ENCODE data around the gene BRAF. TPM values are rescaled to one million over a fixed set of nuclear protein-coding genes. Genes with fewer than 3 reads are reported as not detected.

Gene BRAF
- total RNA-seq, 1 experiment from 2014 or later: 15.2 TPM

DNA sequence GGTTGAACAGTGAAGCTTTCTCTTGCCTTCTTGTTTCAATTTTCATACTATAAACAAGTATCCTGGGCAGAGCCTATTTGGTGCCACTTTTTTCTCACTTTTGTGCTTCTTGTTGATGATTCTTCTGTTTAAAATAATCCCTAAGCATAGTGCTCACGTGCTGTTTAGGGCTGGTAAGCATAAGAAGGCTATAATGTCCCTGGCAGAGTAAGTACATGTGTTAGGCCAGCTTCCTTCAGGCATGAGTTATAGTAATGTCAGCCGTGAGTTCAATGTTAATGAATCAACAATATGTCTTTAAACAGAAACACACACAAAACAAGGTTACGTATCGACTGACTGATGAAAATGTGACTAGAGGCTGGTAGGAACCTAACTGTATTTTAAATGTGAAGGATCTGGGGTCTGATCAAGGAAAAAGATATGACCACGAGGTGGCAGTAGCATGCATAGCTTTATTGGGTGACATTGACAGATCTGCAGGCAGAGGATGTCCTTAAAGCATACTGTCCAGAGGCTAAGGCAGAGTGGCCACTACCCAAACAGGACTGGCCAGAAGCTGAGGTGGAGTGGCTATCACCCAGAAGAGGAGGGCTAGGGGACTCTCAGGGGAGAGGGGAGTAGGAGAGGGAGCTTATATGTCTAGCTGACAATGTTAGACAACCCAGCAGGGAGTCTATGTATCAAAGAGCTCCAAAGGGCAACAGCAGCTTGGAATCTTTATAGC, 113.7 kb downstream of the BRAF start:
- intact Hi-C loops (cut with micrococcal nuclease): loop anchor here (1.0 to 10.0 kb wide), 6 partner anchors 51 to 724 kb away; partner anchors contain the start of gene BRAF
- TF ChIP-seq EZH2 (IDR thresholded peaks at IDR 0.05; ENCODE audit: low read length, unreplicated experiment): no peak
- peak; percentile 76 for TF ChIP-seq CTCF (conservative IDR thresholded peaks at IDR 0.05; ENCODE audit: low read depth, low read length)
- Histone ChIP-seq H3K9me3 (ENCODE audit: low read length) (no peaks in the 10 kb centered on the region), H3K36me3 (ENCODE audit: low read depth, low read length) (no peaks in the 10 kb centered on the region), H3K4me1 (ENCODE audit: insufficient read depth, low read length) (no peaks in the 10 kb centered on the region), H3K4me2 (ENCODE audit: low read length) (no peak overlapping the region), H3K9ac (ENCODE audit: low read length) (no peak overlapping the region), H3K27ac (ENCODE audit: low read length) (no peak overlapping the region), H3K4me3 (ENCODE audit: low read length) (no peak overlapping the region), H3K79me2 (ENCODE audit: low read length) (no peaks in the 10 kb centered on the region), H2AFZ (ENCODE audit: low read length) (no peak overlapping the region), H3K9me2 (replicated peaks; ENCODE audit: low read length) (no peaks in the 10 kb centered on the region), H3F3A (ENCODE audit: low read length, unreplicated experiment) (no peaks in the 10 kb centered on the region), H4K20me1 (ENCODE audit: low read length) (no peaks in the 10 kb centered on the region), H3K27me3 (ENCODE audit: low read length) (no peaks in the 10 kb centered on the region)
- ATAC-seq (peak; percentile 99), DNase-seq (peak; percentile 83)
- POLR2A ChIA-PET (ENCODE audit: unreplicated experiment): no interaction called here
- CTCF ChIA-PET: interaction anchor here (0.5 to 2.1 kb wide), 10 partner anchors 66 to 720 kb away, joined by 3 to 36 read pairs (median 4); no protein-coding TSS in a partner anchor
- BruUV-seq (replicated peaks): no TSS peak

- H3K9ac ChIP-seq (ENCODE audit: low read length): no peak overlapping the region
- ATAC-seq (no peak), DNase-seq (no peak)
- intact Hi-C loops (cut with micrococcal nuclease): loop anchor here (2.0 to 10.0 kb wide), 4 partner anchors 52 to 724 kb away; partner anchors contain the start of gene BRAF
- no TSS peak for BruUV-seq (replicated peaks)
- no peaks in the 10 kb centered on the region for H3K79me2 ChIP-seq (ENCODE audit: low read length)
- TF ChIP-seq CTCF (conservative IDR thresholded peaks at IDR 0.05; ENCODE audit: low read depth, low read length) (no peak), EZH2phosphoT487 (IDR thresholded peaks at IDR 0.05; ENCODE audit: borderline replicate concordance, low read length) (no peak), EZH2 (IDR thresholded peaks at IDR 0.05; ENCODE audit: low read length, unreplicated experiment) (no peak)
- H3K27me3 ChIP-seq (ENCODE audit: low read length): no peaks in the 10 kb centered on the region
- H3K4me1 ChIP-seq (ENCODE audit: insufficient read depth, low read length): no peaks in the 10 kb centered on the region
- H3K36me3 ChIP-seq (ENCODE audit: low read depth, low read length): no peaks in the 10 kb centered on the region
- no peaks in the 10 kb centered on the region for H3F3A ChIP-seq (ENCODE audit: low read length, unreplicated experiment)
- CTCF ChIA-PET: interaction anchor here (0.9 to 2.1 kb wide), 3 partner anchors 67 to 173 kb away, joined by 3 to 36 read pairs (median 3); no protein-coding TSS in a partner anchor
- no peak overlapping the region for H2AFZ ChIP-seq (ENCODE audit: low read length)
- POLR2A ChIA-PET (ENCODE audit: unreplicated experiment): no interaction called here
- H3K4me3 ChIP-seq (ENCODE audit: low read length): no peak overlapping the region
- no peaks in the 10 kb centered on the region for H3K9me3 ChIP-seq (ENCODE audit: low read length)
- H3K27ac ChIP-seq (ENCODE audit: low read length): no peak overlapping the region
- no peaks in the 10 kb centered on the region for H4K20me1 ChIP-seq (ENCODE audit: low read length)
- no peaks in the 10 kb centered on the region for H3K9me2 ChIP-seq (replicated peaks; ENCODE audit: low read length)
- no peak overlapping the region for H3K4me2 ChIP-seq (ENCODE audit: low read length)
These were observed 114.3 kb downstream of the BRAF start for GRCh38 chr7:140810385-140810784.

- no peak for TF ChIP-seq CTCF (conservative IDR thresholded peaks at IDR 0.05; ENCODE audit: low read depth, low read length)
- intact Hi-C loops (cut with micrococcal nuclease): no loop called here
- POLR2A ChIA-PET (ENCODE audit: unreplicated experiment): no interaction called here
- ATAC-seq: no peak
- H3K9me2 ChIP-seq (replicated peaks; ENCODE audit: low read length): no peaks in the 10 kb centered on the region
- no peaks in the 10 kb centered on the region for H3F3A ChIP-seq (ENCODE audit: low read length, unreplicated experiment)
- CTCF ChIA-PET: no interaction called here
- H2AFZ ChIP-seq (ENCODE audit: low read length): no peak overlapping the region
- H3K79me2 ChIP-seq (ENCODE audit: low read length): no peaks in the 10 kb centered on the region
- H4K20me1 ChIP-seq (ENCODE audit: low read length): no peaks in the 10 kb centered on the region
- BruUV-seq (replicated peaks): no TSS peak
- H3K4me2 ChIP-seq (ENCODE audit: low read length): no peak overlapping the region
- no peak overlapping the region for H3K27ac ChIP-seq (ENCODE audit: low read length)
- H3K36me3 ChIP-seq (ENCODE audit: low read depth, low read length): peaks cover 3% of the 10 kb centered on the region
- no peak overlapping the region for H3K9ac ChIP-seq (ENCODE audit: low read length)
- no peaks in the 10 kb centered on the region for H3K27me3 ChIP-seq (ENCODE audit: low read length)
- DNase-seq: no peak
- no peaks in the 10 kb centered on the region for H3K9me3 ChIP-seq (ENCODE audit: low read length)
- H3K4me1 ChIP-seq (ENCODE audit: insufficient read depth, low read length): no peaks in the 10 kb centered on the region
- H3K4me3 ChIP-seq (ENCODE audit: low read length): no peak overlapping the region
These were observed 145.8 kb downstream of the BRAF start for GRCh38 chr7:140778975-140779374.

Measured in PC-3 (cell line).